HG02943 (cell line): Measurements from ENCODE around the gene ENTREP1.

Experiments used
- ATAC-seq: cut with Tn5 transposase; IDR thresholded peaks from one replicate; pipeline ENCODE4 v1.9.1; 2021; ENCODE audit warnings: mild to moderate bottlenecking, low read depth, moderate library complexity; ENCODE audit not compliant: unreplicated experiment

The ENTREP1 gene

GRCh38 chr9:69317894-69318293, 7.1 kb upstream of the ENTREP1 start:
- no peak for ATAC-seq

GRCh38 chr9:69319324-69320025, 5.5 kb upstream of the ENTREP1 start:
- ATAC-seq = no peak

GRCh38 chr9:69322256-69322655, 2.8 kb upstream of the ENTREP1 start:
- ATAC-seq = no peak

- ATAC-seq = no peak
These were observed 1.2 kb upstream of the ENTREP1 start for GRCh38 chr9:69323861-69324260.

- ATAC-seq = no peak
These were observed 596 bp downstream of the ENTREP1 start for GRCh38 chr9:69325409-69326212.

- no peak for ATAC-seq
These were observed 1.2 kb downstream of the ENTREP1 start for GRCh38 chr9:69326261-69326660.

GRCh38 chr9:69330580-69330979, 5.6 kb downstream of the ENTREP1 start:
- ATAC-seq = no peak

GRCh38 chr9:69331444-69331843, 6.4 kb downstream of the ENTREP1 start:
- ATAC-seq = no peak

GRCh38 chr9:69332067-69332685, 7.2 kb downstream of the ENTREP1 start:
- ATAC-seq = no peak

- no peak for ATAC-seq
These were observed 8.7 kb downstream of the ENTREP1 start for GRCh38 chr9:69333716-69334115.

- no peak for ATAC-seq
These were observed 9.3 kb downstream of the ENTREP1 start for GRCh38 chr9:69334317-69334716.

GRCh38 chr9:69339620-69340019, 14.6 kb downstream of the ENTREP1 start:
- ATAC-seq = no peak

- ATAC-seq = no peak
These were observed 15.6 kb downstream of the ENTREP1 start for GRCh38 chr9:69340631-69341030.

- ATAC-seq = no peak
These were observed 17.8 kb downstream of the ENTREP1 start for GRCh38 chr9:69342769-69343168.

- no peak for ATAC-seq
These were observed 19.4 kb downstream of the ENTREP1 start for GRCh38 chr9:69344459-69344858.

- no peak for ATAC-seq
These were observed 21.8 kb downstream of the ENTREP1 start for GRCh38 chr9:69346596-69347390.

- no peak for ATAC-seq
These were observed 22.6 kb downstream of the ENTREP1 start for GRCh38 chr9:69347607-69348006.

- no peak for ATAC-seq
These were observed 26.2 kb downstream of the ENTREP1 start for GRCh38 chr9:69351227-69351626.

GRCh38 chr9:69355232-69355631, 30.2 kb downstream of the ENTREP1 start:
- no peak for ATAC-seq

- no peak for ATAC-seq
These were observed 32.2 kb downstream of the ENTREP1 start for GRCh38 chr9:69357030-69357775.
